ENCODE measurements around the gene ZYX.
"Not testable (repeated sequence)": the region's sequence is repeated elsewhere in the genome, so short reads cannot be mapped to it uniquely, and the experiment has no call there.

The ZYX gene

GRCh38 chr7:143385891-143386781 is 5.0 kb downstream of the ZYX start:
- DNase-seq: no peak

DNA sequence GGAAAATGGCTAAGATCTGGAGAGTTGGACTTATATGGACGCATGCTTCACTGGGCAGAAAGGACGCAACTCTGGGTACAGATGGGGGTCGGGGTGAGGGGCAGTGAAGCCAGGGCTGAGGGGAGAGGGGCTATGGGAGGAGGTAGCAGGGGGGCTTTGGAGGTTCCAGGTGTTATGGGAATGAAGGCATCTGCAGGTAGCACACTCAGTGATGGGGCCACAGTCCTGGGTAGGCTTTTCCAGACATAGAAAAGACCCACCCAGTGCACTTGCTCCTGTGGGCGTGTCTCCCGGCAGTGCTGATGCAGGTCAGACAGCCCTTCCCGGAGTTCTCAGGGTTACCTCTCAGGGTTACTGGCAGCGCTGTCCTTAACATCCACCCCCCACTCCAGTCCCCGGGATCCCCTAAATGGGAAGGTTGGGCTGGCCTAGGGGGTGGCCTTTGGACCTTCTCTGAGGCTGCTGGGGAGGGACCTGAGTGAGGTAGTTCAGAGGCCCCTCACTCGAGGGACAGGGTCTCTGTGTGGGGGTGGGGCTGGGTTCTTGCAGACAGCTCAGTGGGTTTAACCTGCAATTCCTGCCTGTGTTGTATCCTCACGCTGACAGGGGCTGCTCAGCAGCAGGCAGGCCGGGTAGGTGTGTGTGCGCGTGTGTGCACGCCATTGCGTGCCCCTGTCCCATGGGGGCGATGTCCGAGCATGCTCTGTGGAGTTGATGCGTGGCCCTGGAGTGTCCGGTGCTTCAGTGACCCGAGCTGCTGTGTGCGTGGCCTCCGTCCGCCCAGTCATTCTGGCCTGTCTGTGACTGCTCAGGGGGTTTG is 6.2 kb downstream of the ZYX start:
- DNase-seq: no peak

GRCh38 chr7:143388051-143388450 is 6.9 kb downstream of the ZYX start:
- DNase-seq: no peak

GRCh38 chr7:143388491-143389101 is 7.5 kb downstream of the ZYX start:
- DNase-seq: no peak

DNA sequence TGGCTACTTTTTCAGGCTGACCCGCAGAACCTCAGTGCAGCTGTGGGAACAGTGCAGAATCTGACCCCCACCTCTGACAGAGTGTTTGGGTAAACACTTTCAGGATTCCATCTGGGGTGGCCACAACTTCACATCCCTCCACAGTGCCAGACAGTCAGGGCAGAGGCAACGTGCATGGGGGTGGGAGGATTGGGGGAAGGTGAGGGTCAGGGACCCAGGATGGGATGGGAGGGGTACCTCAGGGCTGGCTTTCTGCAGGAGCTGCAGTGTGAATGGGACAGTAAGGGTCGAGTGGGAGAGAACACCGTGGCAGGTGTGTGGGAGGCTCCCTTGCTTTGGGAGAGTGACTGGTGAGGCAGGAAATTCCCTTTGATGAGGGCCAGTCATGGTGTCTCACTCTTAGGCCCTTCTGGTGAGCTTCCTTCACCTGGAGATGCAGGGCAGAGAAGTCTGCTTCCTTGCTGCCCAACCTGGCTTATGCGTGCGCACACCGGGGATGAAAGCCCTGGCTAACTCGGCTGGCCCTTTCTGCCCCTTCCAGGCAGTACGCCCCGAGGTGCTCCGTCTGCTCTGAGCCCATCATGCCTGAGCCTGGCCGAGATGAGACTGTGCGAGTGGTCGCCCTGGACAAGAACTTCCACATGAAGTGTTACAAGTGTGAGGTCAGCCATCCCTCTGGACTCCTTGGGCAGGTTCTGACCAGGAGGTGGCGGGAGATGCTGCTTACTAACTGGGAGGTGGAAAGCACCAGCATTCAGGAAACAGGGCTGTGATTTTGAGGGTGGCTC is 8.4 kb downstream of the ZYX start:
- no peak for DNase-seq

GRCh38 chr7:143390104-143390772 is 9.1 kb downstream of the ZYX start:
- DNase-seq: no peak

GRCh38 chr7:143390773-143391317 is 9.7 kb downstream of the ZYX start:
- DNase-seq: no peak

DNA sequence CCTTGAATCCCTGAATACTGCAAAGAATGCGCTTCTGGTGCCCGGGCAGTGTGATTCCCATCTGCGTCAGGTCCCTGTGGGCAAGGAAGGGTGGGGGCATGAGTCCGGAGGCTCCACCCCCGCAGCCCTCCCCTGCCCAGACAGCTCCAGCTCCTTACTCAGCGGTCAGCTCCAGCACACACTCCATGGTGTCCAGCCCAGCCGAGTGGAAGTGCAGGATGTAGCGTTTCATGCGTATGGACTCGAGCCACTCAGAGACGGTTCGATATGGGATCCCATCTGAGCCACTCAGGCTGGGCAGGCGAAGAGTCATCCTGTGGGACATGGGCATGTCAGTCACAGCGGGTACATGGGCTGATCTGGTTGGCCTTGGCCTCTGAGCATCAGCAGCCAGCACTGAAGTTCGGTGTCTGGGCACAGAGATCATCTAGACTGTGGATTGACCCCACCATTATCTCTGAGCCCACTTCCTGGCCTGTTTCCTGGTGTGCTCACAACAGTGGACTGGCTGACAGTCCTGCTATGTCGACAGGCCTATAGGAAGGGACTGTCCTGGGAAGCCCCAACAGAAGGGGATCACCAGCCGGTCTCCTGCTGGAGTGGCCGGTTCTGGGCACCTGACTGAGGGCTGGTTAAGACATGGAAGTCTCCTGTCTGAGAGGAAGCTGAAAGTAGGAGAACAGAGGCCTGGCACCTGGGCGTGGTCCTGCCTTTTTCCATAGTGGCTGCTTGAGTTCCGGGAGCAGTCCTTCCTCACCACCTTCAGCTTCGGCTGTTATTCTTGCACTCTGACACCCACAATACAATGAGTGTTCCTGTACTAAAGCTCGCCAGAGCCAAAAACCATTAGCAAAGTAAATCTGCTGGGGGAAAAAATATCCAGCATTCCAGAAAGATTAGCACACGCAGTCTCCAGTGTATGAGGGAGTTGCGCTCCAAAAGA is 10.6 kb downstream of the ZYX start:
- no peak for DNase-seq

DNA sequence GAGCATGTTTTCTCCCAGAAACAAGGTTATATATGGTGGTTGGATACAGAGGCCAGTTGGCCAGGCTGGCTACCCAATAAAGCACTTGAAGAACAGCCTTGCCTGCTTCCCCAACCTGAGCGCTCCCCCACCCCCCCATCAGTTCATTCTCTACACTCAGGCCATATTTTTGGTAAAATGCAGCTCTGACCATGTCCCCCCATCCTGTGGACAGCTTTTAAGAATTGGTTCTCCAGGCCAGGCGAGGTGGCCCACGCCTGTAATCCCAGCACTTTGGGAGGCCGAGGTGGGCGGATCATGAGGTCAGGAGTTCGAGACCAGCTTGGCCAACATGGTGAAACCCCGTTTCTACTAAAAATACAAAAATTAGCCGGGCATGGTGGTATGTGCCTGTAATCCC is 11.3 kb downstream of the ZYX start:
- DNase-seq: not testable (repeated sequence)

- no peak for DNase-seq
Measured at GRCh38 chr7:143392875-143393266, 11.7 kb downstream of the ZYX start.

DNA sequence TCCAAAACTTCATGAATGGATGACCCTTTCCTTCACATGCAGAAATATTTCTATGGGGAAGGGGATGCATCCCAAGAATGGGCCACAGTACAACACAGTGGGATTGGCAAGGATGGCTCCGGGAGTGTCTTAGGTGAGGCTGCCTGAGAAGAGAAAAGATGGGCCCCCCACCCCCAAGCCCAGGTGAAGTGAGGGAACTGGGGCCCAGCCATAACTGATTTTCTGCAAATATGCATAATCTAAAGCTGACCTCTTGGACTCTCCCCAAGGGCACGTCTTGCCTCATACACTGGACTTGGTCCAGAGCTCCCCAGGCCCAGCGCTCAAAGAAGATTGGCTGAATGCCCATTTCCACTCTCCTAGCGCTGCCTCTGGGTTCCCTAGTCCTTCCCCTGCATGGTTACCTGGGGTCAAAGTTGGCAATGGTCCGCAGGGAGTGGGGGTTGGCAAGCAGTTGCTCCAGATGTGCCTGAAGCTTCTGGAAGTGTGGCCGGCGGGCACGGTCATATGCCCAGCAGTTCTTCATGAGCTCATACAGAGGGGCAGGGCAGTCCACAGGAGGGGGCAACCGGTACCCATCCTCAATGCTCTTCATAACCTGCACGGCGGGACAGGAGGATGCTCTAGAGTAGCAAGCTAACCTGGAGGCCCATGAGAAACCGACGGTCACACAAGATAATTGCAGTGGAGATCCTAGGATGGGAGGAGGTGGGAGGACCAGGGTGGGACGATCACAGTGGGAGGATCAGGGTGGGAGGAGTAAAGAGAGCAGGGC is 12.3 kb downstream of the ZYX start:
- no peak for DNase-seq

DNA sequence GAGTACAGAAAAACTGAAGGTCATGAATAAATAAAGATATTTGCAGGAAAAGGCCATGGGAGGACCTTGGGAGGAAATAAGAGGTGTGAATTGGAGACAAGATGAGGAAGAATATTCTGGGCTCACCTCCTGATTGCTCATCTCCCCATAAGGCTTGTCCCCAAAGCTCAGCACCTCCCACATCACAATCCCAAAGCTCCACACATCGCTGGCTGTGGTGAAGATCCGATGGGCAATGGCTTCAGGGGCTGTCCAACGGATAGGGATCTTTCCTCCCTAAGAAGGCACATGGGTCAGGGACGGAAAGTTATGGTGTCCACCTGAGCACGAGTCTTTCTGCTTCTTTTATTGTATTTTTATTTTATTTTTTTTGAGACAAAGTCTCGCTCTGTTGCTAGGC is 12.9 kb downstream of the ZYX start:
- no peak for DNase-seq

DNA sequence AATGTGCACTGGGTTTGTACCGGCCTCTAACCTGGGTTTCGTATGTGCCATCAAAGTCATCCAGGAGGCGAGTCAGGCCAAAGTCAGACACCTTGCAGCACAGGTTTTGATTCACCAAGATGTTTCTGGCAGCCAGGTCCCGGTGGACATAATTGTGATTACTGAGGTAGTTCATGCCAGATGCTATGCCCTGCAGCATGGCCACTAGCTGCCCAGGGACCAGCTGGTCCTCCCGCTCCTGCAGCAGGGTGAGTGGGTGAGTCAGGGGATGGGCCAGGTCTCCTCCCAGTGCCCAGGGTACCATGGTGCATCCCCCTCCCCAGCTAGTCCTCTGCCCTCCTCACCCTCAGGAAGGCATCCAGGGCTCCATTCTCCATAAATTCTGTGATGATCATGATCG is 13.6 kb downstream of the ZYX start:
- no peak for DNase-seq

DNA sequence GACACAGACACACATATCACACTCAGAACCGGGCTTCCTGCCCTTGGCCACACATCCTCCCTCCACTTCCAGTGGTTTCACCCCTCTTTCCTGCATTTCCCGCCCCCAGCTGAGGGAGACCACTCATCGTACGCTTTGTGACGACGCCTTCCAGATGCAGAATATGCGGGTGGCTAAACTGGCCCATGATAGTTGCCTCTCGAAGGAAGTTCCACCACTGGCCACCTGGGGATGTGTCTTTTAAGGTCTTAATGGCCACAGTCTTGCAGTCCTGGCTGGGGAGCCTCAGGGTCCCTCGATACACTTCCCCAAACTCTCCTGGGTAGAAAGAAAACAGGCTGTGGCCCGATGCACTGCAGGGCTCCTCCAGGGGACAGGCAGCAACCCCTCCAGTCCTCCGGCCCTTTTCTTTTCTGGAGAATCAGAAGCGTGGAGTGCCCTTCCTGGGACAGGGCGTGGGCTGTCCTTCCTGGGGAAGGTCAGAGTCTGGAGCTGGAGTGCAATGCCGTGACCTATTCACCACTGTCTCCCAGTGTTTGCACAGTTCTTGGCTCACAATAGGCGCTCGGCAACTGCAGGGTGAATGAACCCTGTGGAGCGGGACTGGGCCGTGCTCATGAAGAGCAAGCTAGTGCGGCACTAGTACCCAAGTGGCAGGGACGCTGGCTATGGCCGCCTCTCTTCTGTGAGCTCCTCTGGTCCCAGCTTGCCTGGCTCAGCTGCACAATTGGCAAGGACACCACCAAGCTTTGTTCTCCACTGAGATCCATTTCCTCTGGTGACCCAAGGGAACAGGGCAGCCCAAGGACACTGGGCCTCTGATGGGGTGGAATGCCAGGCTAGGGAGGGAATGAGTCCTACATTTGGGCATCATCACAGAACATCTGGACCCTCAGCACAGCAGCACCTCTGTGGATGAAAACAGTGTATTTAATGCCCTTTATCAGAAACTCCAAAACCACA is 14.3 kb downstream of the ZYX start:
- DNase-seq: no peak

- no peak for DNase-seq
Measured at GRCh38 chr7:143396182-143396581, 15.0 kb downstream of the ZYX start.

- DNase-seq: no peak
Measured at GRCh38 chr7:143396625-143397556, 15.7 kb downstream of the ZYX start.

- no peak for DNase-seq
Measured at GRCh38 chr7:143397710-143398530, 16.8 kb downstream of the ZYX start.

All from NCI-H1048 (cell line).